Keratinocyte (primary cell): ENCODE data around the gene MAP2K4. TPM values are rescaled to one million over a fixed set of nuclear protein-coding genes. Genes with fewer than 3 reads are reported as not detected.
"Not testable (repeated sequence)": the region's sequence is repeated elsewhere in the genome, so short reads cannot be mapped to it uniquely, and the experiment has no call there.

Source experiments
- DNase-seq: peaks from one replicate; pipeline ENCODE4 v3.0.0-alpha.2; 2011; ENCODE audit warnings: low read depth, missing footprints, low spot score
- FAIRE-seq: peaks from 2 replicates; lab custom pipeline; 2011; peaks lifted over from hg19 to GRCh38; lab: Jason Lieb, UNC
- H2AFZ ChIP-seq: 2 replicates; pipeline ENCODE4 v1.6.0; 2012; ENCODE audit warnings: low read length, control low read depth, inconsistent platforms; ENCODE audit not compliant: control insufficient read depth
- H3K27ac ChIP-seq: 2 replicates; pipeline ENCODE4 v1.5.1; 2011; ENCODE audit warnings: low read length; ENCODE audit not compliant: control insufficient read depth, insufficient read depth
- H3K27me3 ChIP-seq: 3 replicates; pipeline ENCODE4 v1.6.0; 2011; ENCODE audit warnings: low read length; ENCODE audit not compliant: control insufficient read depth, insufficient read depth; ENCODE audit errors: extremely low read depth
- H3K36me3 ChIP-seq, 2 experiments: 2 replicates in 1 of 2; 3 replicates in 1 of 2; pipeline ENCODE4 v1.5.1; 2011; ENCODE audit warnings: low read length in 2 of 2, mild to moderate bottlenecking in 1 of 2; ENCODE audit not compliant: control insufficient read depth in 2 of 2, insufficient read depth in 2 of 2; ENCODE audit errors: extremely low read depth in 1 of 2
- H3K4me1 ChIP-seq: 3 replicates; pipeline ENCODE4 v1.5.1; 2011; ENCODE audit warnings: low read length; ENCODE audit not compliant: control insufficient read depth, insufficient read depth; ENCODE audit errors: extremely low read depth
- H3K4me2 ChIP-seq: 3 replicates; pipeline ENCODE4 v1.6.0; 2011; ENCODE audit warnings: low read depth, low read length; ENCODE audit not compliant: control insufficient read depth, insufficient read depth; ENCODE audit errors: extremely low read depth
- H3K4me3 ChIP-seq, 3 experiments: fragments of 200-600 bp in 1 of 3; sonication (generic) in 1 of 3; 2 replicates in 2 of 3; 3 replicates in 1 of 3; pipeline ENCODE4 v1.5.1; 2011 to 2016; ENCODE audit warnings: low read length in 3 of 3, mild to moderate bottlenecking in 3 of 3, control low read depth in 2 of 3, inconsistent platforms in 1 of 3, low read depth in 1 of 3, mixed read lengths in 1 of 3, mixed run types in 1 of 3, moderate library complexity in 1 of 3; ENCODE audit not compliant: control insufficient read depth in 2 of 3, insufficient read depth in 2 of 3; ENCODE audit errors: extremely low read depth in 1 of 3
- H3K79me2 ChIP-seq: 2 replicates; pipeline ENCODE4 v1.6.0; 2012; ENCODE audit warnings: low read length; ENCODE audit not compliant: control insufficient read depth, insufficient read depth
- H3K9ac ChIP-seq: 3 replicates; pipeline ENCODE4 v1.6.0; 2011; ENCODE audit warnings: low read length; ENCODE audit not compliant: control insufficient read depth, insufficient read depth; ENCODE audit errors: extremely low read depth
- H3K9me1 ChIP-seq: 3 replicates; pipeline ENCODE4 v1.6.0; 2011; ENCODE audit warnings: low read length; ENCODE audit not compliant: control insufficient read depth, insufficient read depth; ENCODE audit errors: extremely low read depth
- H3K9me3 ChIP-seq: 2 replicates; pipeline ENCODE4 v1.5.1; 2012; ENCODE audit warnings: low read depth, low read length; ENCODE audit not compliant: control insufficient read depth
- H4K20me1 ChIP-seq: 3 replicates; pipeline ENCODE4 v1.6.0; 2011; ENCODE audit warnings: low read length; ENCODE audit not compliant: control insufficient read depth, insufficient read depth; ENCODE audit errors: extremely low read depth
- CTCF ChIP-seq, 3 experiments: IDR thresholded peaks in 1 of 3; conservative IDR thresholded peaks in 1 of 3; optimal IDR thresholded peaks in 1 of 3; 2 replicates in 2 of 3; 3 replicates in 1 of 3; pipeline versions ENCODE3 to v1.5.1; 2011; ENCODE audit warnings: low read length in 3 of 3, mild to moderate bottlenecking in 3 of 3, moderate library complexity in 2 of 3, control low read depth in 1 of 3, inconsistent platforms in 1 of 3; ENCODE audit not compliant: insufficient read depth in 2 of 3; ENCODE audit errors: extremely low read depth in 1 of 3
- EZH2 ChIP-seq: IDR thresholded peaks from one replicate; pipeline ENCODE4 v1.6.1; 2012; ENCODE audit warnings: inconsistent platforms, mild to moderate bottlenecking, low read length, moderate library complexity
- dilution Hi-C: fragments of 300-500 bp; cut with MboI; formaldehyde crosslinking; loops from one replicate; pipeline ENCODE4 v1.7.0; 2020; ENCODE audit warnings: low sequenced_read_pairs; ENCODE audit not compliant: extremely low pct_ligation_motif_present
- polyA minus RNA-seq, 3 experiments: library from RNA; depleted of rRNA, polyadenylated mRNA; stranded (reverse); fragments of >200 nt; gene quantifications; 1 replicate in 1 of 3; 2 replicates in 1 of 3; 3 replicates in 1 of 3; pipeline ENCODE4 v1.2.3, GENCODE V29; 2011
- polyA plus RNA-seq, 5 experiments: library from polyadenylated mRNA; depleted of rRNA in 3 of 5; stranded (reverse) in 3 of 5; stranded (forward) in 1 of 5; unstranded in 1 of 5; fragments of >200 nt; gene quantifications; 1 replicate in 1 of 5; 2 replicates in 3 of 5; 3 replicates in 1 of 5; pipeline versions ENCODE4 v1.2.1 to v1.2.3, GENCODE V29; 2011 to 2012; ENCODE audit warnings: missing spikeins in 2 of 5, low read depth in 1 of 5, low replicate concordance in 1 of 5

The MAP2K4 gene
- polyA plus RNA-seq (27.7 to 37.3 TPM (median 28.7 TPM) in 3 replicates), polyA minus RNA-seq (9.7 to 56.5 TPM (median 36.9 TPM) in 3 replicates)
- 107 TPM for polyA plus RNA-seq (2011; ENCODE audit: low read depth)
- polyA plus RNA-seq (2011; cell fraction: cytosol; rRNA removed): 20.5 and 41.7 TPM in 2 replicates
- polyA plus RNA-seq (2011; cell fraction: nucleus; rRNA removed): 25.1 and 27.6 TPM in 2 replicates
- 23.8 and 24.2 TPM in 2 replicates for polyA plus RNA-seq (2012; ENCODE audit: low replicate concordance)
- 28.8 TPM for polyA minus RNA-seq (2011; cell fraction: cytosol; rRNA and poly(A)+ RNA removed)
- 24.4 and 44.0 TPM in 2 replicates for polyA minus RNA-seq (2011; cell fraction: nucleus; rRNA and poly(A)+ RNA removed)

DNA sequence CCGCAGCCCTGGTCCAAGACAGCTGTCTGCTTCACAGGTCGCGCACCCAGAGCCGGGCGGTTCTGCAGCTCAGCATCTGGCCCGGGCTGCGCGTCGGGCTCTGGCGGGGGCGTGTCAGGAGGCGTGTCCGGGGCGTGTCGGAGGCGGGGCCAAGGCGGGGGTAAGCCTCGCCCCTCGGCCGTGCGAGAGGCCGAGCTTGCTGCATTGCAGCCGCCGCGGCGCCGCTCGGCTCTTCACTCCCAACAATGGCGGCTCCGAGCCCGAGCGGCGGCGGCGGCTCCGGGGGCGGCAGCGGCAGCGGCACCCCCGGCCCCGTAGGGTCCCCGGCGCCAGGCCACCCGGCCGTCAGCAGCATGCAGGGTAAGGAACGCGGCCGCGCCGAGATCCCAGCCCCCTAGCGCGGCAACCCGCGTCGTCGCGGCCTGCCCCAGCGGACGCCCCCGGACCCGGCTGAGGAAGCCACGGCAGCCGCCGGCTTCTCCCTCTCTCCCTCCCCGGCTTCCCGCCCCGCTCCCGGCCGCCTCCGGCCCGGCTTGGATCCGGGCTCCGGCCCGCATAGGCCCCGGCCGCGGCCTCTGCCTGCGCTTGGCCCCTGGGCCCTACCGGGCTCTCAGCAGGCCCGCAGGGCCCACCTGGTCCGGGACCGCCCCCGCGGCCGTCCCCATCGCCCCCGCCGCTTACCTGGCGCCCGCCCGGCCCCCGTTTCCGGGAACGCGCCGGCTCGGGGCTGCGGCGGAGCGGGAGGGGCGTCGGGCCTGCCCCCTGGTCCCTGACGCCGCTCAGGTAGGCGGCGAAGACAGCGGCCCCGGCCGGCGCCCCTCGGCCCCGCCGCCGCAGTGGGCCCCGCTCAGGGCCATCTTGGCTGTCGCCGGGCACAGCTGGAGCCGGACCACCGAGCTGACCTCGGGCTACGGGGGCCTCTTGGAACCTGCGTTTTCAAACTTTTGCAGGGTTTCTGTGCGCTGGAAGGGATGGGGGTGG is at the start of gene MAP2K4:
TSS of gene MAP2K4 (plus strand) at position 236 of the 981 bp plus-strand sequence. CDS start at position 246, 10 bp downstream.
- Histone ChIP-seq H3K4me1 (peaks cover 43% of the 10 kb centered on the region), H3K4me2 (peak within 1 kb of the TSS; percentile 85), H2AFZ (peak within 1 kb of the TSS; percentile 67), H4K20me1 (peaks cover 3% of the 10 kb centered on the region), H3K9ac (peak within 1 kb of the TSS; percentile 83), H3K27me3 (no peaks in the 10 kb centered on the region), H3K4me3 (peak within 1 kb of the TSS; percentile 64 to 88 (median 84)), H3K27ac (peak within 1 kb of the TSS; percentile 81), H3K79me2 (peaks cover 47% of the 10 kb centered on the region), H3K36me3 (no peaks in the 10 kb centered on the region), H3K9me3 (no peaks in the 10 kb centered on the region), H3K9me1 (peaks cover 2% of the 10 kb centered on the region)
- no peak for TF ChIP-seq EZH2
- no peak for TF ChIP-seq CTCF (optimal IDR thresholded peaks at IDR 0.05 in 1 of 3, IDR thresholded peaks at IDR 0.05 in 1 of 3, conservative IDR thresholded peaks at IDR 0.05 in 1 of 3; ENCODE audit: extremely low read depth in 1 of 3, insufficient read depth in 2 of 3, low read length in 3 of 3)
- no peak for DNase-seq
- no peak for FAIRE-seq
- dilution Hi-C loops: no loop called here

DNA sequence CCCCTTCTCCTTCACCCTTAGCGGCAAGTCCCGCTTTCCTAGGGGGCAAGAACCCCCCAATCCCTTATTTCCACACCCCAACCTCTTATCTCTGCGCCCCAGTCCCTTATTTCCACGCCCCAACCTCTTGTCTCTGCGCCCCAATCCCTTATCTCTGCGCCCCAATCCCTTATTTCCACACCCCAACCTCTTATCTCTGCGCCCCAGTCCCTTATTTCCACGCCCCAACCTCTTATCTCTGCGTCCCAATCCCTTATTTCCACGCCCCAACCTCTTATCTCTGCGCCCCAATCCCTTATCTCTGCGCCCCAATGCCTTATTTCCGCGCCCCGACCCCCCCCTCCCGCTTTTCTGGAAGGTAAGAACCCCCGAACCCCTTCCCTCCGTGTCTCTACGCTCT is 47.9 kb upstream of the MAP2K4 start:
- not testable (repeated sequence) for DNase-seq, H4K20me1 ChIP-seq, H3K9me3 ChIP-seq, H2AFZ ChIP-seq, H3K27ac ChIP-seq, H3K79me2 ChIP-seq, H3K36me3 ChIP-seq, H3K4me2 ChIP-seq, H3K4me3 ChIP-seq, H3K27me3 ChIP-seq, H3K9me1 ChIP-seq, H3K9ac ChIP-seq, FAIRE-seq
- H3K4me1 ChIP-seq: peaks cover 30% of the 10 kb centered on the region
- dilution Hi-C loops: loop anchor here (25.0 kb wide), 1 partner anchor 935 kb away; no protein-coding TSS in a partner anchor
